ENCODE results near the gene CDK19.

Gene CDK19

DNA sequence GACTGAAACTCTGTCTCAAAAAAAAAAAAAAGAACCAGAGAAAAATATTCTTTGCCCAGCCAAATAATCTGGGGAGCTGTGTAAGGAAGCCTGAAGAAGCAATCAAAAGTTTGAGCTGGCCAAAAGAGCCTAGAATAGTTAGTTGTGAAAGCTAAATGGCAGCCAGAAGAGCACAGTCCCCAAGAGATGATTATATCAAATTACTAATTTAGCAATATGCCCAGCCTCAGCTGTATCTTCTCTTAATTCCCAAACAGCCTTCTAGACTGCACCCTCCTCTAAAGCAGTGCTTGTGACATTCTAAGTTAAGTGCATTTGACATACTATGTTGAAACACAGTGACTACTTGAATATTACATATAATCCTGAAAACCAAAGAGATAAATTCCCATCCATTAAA lies 38.9 kb downstream of the CDK19 start:
- H3K4me2 ChIP-seq (ENCODE audit: low read length), result no peak overlapping the region
- TF ChIP-seq EZH2 (IDR thresholded peaks at IDR 0.05; ENCODE audit: borderline replicate concordance, low read length), result no peak
- TF ChIP-seq, protein P1, sequence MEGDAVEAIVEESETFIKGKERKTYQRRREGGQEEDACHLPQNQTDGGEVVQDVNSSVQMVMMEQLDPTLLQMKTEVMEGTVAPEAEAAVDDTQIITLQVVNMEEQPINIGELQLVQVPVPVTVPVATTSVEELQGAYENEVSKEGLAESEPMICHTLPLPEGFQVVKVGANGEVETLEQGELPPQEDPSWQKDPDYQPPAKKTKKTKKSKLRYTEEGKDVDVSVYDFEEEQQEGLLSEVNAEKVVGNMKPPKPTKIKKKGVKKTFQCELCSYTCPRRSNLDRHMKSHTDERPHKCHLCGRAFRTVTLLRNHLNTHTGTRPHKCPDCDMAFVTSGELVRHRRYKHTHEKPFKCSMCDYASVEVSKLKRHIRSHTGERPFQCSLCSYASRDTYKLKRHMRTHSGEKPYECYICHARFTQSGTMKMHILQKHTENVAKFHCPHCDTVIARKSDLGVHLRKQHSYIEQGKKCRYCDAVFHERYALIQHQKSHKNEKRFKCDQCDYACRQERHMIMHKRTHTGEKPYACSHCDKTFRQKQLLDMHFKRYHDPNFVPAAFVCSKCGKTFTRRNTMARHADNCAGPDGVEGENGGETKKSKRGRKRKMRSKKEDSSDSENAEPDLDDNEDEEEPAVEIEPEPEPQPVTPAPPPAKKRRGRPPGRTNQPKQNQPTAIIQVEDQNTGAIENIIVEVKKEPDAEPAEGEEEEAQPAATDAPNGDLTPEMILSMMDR (IDR thresholded peaks at IDR 0.05; ENCODE audit: low read length), result no peak
- no peak overlapping the region for H3K27ac ChIP-seq (ENCODE audit: low read depth, low read length, poor library complexity, severe bottlenecking)
- H4K20me1 ChIP-seq (ENCODE audit: insufficient read depth, low read length), result no peaks in the 10 kb centered on the region
- H3K36me3 ChIP-seq (ENCODE audit: insufficient read depth, low read length), result peaks cover 4% of the 10 kb centered on the region; the same call in 1 of the 2 replicates
- H3K9me2 ChIP-seq (ENCODE audit: low read depth, low read length), result no peaks in the 10 kb centered on the region
- no peaks in the 10 kb centered on the region for H3K27me3 ChIP-seq (ENCODE audit: insufficient read depth, low read length)
- H3K4me1 ChIP-seq (ENCODE audit: insufficient read depth, low read length, severe bottlenecking), result peaks cover under 1% of the 10 kb centered on the region
- no peaks in the 10 kb centered on the region for H3F3A ChIP-seq (ENCODE audit: insufficient read depth, low read length)
- no peak overlapping the region for H3K9ac ChIP-seq (ENCODE audit: low read length)
- no peak overlapping the region for H3K4me3 ChIP-seq (ENCODE audit: low read depth, low read length, poor library complexity, severe bottlenecking)
- no peaks in the 10 kb centered on the region for H3K9me3 ChIP-seq (ENCODE audit: low read length)
- H3K79me2 ChIP-seq (ENCODE audit: insufficient read depth, low read length), result no peaks in the 10 kb centered on the region
- no peak overlapping the region for H2AFZ ChIP-seq (ENCODE audit: low read length)

DNA sequence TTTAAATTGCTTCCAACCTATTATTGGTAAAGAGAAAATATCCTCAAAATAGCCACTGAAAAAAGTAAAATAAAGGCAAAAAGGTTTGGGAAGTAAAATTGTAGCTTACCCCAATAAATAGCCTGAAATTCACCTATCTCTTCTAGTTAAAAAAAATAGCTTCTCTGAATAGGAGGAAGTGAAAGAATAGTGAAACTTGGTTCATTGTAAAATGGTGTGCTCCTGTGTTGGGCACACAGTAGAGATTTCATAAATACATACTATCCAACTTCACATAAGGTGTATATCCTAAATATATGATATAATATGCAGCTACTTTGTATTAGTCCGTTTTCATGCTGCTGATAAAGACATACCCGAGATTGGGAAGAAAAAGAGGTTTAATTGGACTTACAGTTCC lies 45.3 kb downstream of the CDK19 start:
- Histone ChIP-seq H3K4me1 (ENCODE audit: insufficient read depth, low read length, severe bottlenecking) (no peaks in the 10 kb centered on the region), H3K36me3 (ENCODE audit: insufficient read depth, low read length) (peaks cover 8% of the 10 kb centered on the region), H2AFZ (ENCODE audit: low read length) (no peak overlapping the region), H3K4me2 (ENCODE audit: low read length) (no peak overlapping the region), H3K27ac (ENCODE audit: low read depth, low read length, poor library complexity, severe bottlenecking) (no peak overlapping the region), H3K27me3 (ENCODE audit: insufficient read depth, low read length) (no peaks in the 10 kb centered on the region), H3K9me3 (ENCODE audit: low read length) (no peaks in the 10 kb centered on the region), H3K9me2 (ENCODE audit: low read depth, low read length) (no peaks in the 10 kb centered on the region), H4K20me1 (ENCODE audit: insufficient read depth, low read length) (no peaks in the 10 kb centered on the region), H3K9ac (ENCODE audit: low read length) (no peak overlapping the region), H3K4me3 (ENCODE audit: low read depth, low read length, poor library complexity, severe bottlenecking) (no peak overlapping the region), H3K79me2 (ENCODE audit: insufficient read depth, low read length) (no peaks in the 10 kb centered on the region), H3F3A (ENCODE audit: insufficient read depth, low read length) (no peaks in the 10 kb centered on the region)
- TF ChIP-seq, protein P1 (IDR thresholded peaks at IDR 0.05; ENCODE audit: low read length), result no peak
- TF ChIP-seq EZH2 (IDR thresholded peaks at IDR 0.05; ENCODE audit: borderline replicate concordance, low read length), result no peak

DNA sequence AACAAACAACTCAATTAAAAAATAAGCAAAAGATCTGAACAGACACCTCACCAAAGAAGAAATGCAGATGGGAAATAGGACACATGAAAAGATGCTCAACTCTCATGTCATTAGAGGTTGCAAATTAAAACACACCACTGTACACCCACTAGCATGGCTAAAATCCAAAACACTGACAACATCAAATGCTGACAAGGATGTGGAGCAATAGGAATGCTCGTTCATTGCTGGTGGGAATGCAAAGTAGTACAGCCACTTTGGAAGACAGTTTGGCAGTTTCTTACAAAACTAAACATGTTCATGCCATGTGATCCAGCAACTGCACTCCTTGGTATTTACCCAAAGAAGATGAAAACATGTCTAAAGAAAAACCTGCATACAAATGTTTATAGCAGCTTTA lies 47.2 kb downstream of the CDK19 start:
- no peaks in the 10 kb centered on the region for H3K4me1 ChIP-seq (ENCODE audit: insufficient read depth, low read length, severe bottlenecking)
- H3K4me3 ChIP-seq (ENCODE audit: low read depth, low read length, poor library complexity, severe bottlenecking), result no peak overlapping the region
- no peaks in the 10 kb centered on the region for H4K20me1 ChIP-seq (ENCODE audit: insufficient read depth, low read length)
- H3K9me2 ChIP-seq (ENCODE audit: low read depth, low read length), result no peaks in the 10 kb centered on the region
- H3K79me2 ChIP-seq (ENCODE audit: insufficient read depth, low read length), result no peaks in the 10 kb centered on the region
- H3K4me2 ChIP-seq (ENCODE audit: low read length), result no peak overlapping the region
- H3K9ac ChIP-seq (ENCODE audit: low read length), result no peak overlapping the region
- H3K27me3 ChIP-seq (ENCODE audit: insufficient read depth, low read length), result no peaks in the 10 kb centered on the region
- H3K27ac ChIP-seq (ENCODE audit: low read depth, low read length, poor library complexity, severe bottlenecking), result no peak overlapping the region
- H3K9me3 ChIP-seq (ENCODE audit: low read length), result no peaks in the 10 kb centered on the region
- H3K36me3 ChIP-seq (ENCODE audit: insufficient read depth, low read length), result peaks cover 8% of the 10 kb centered on the region
- no peak for TF ChIP-seq EZH2 (IDR thresholded peaks at IDR 0.05; ENCODE audit: borderline replicate concordance, low read length)
- TF ChIP-seq, protein P1 (IDR thresholded peaks at IDR 0.05; ENCODE audit: low read length), result no peak
- no peaks in the 10 kb centered on the region for H3F3A ChIP-seq (ENCODE audit: insufficient read depth, low read length)
- H2AFZ ChIP-seq (ENCODE audit: low read length), result no peak overlapping the region

Data from OCI-LY1 (cell line).